ENCODE data around the gene FERMT3. TPM values are rescaled to one million over a fixed set of nuclear protein-coding genes. Genes with fewer than 3 reads are reported as not detected.
A peak's percentile ranks its signal among the peaks of the same experiment; 100 is the strongest.

Gene FERMT3
- total RNA-seq, 5 donors from 2014 or later (not counting 1 experiment from before 2014, with no cell fraction given), result 115 to 184 (median 161) TPM

GRCh38 chr11:64233913-64234586, 27.5 kb downstream of the FERMT3 start, which contains the start of gene VEGFB:
Gene VEGFB, plus strand, starts transcription at chr11:64234584. Its CDS starts 250 bp downstream, at chr11:64234834.
- Mint-ChIP-seq H3K27me3 (no peaks in the 10 kb centered on the region), H3K27ac (peak within 1 kb of the TSS; percentile 72 to 88), H3K9me3 (no peaks in the 10 kb centered on the region), H3K36me3 (no peaks in the 10 kb centered on the region), H3K4me3 (peak within 1 kb of the TSS; percentile 79 to 92 (median 84)), H3K4me1 (peaks cover 42 to 51% (median 44%) of the 10 kb centered on the region in 3 donors)
- Histone ChIP-seq H3K9me3 (no peaks in the 10 kb centered on the region), H3K4me3 (ENCODE audit: control insufficient read depth in 1 of 2, extremely low read depth in 1 of 2, low read length in 1 of 2) (peak within 1 kb of the TSS; percentile 58 to 70), H3K27me3 (replicated peaks in 1 of 2; ENCODE audit: control insufficient read depth in 2 of 2, extremely low read depth in 1 of 2, insufficient read depth in 2 of 2, low read length in 1 of 2) (no peaks in the 10 kb centered on the region), H3K4me1 (ENCODE audit: control insufficient read depth in 1 of 2, extremely low read depth in 1 of 2, insufficient read depth in 2 of 2, low read length in 2 of 2) (peaks cover 16 to 56% of the 10 kb centered on the region in 2 experiments), H3K27ac (ENCODE audit: low read length) (peak within 1 kb of the TSS; percentile 68), H3K36me3 (ENCODE audit: control insufficient read depth in 2 of 2, extremely low read depth in 1 of 2, insufficient read depth in 1 of 2, low read length in 1 of 2) (peaks cover 14 to 16% of the 10 kb centered on the region in 2 donors)
- DNase-seq, result peak in 30 of 35 experiments; percentile 30 to 80 (median 54)
- peak; percentile 67 to 74 (median 69) for ATAC-seq (replicated peaks in 1 of 4)
- ChIA-PET POLR2A (no interaction called here), CTCF (no interaction called here)
- WGBS (ENCODE audit: insufficient coverage), result 17% methylated on average over 30 of the region's 62 CpGs

DNA sequence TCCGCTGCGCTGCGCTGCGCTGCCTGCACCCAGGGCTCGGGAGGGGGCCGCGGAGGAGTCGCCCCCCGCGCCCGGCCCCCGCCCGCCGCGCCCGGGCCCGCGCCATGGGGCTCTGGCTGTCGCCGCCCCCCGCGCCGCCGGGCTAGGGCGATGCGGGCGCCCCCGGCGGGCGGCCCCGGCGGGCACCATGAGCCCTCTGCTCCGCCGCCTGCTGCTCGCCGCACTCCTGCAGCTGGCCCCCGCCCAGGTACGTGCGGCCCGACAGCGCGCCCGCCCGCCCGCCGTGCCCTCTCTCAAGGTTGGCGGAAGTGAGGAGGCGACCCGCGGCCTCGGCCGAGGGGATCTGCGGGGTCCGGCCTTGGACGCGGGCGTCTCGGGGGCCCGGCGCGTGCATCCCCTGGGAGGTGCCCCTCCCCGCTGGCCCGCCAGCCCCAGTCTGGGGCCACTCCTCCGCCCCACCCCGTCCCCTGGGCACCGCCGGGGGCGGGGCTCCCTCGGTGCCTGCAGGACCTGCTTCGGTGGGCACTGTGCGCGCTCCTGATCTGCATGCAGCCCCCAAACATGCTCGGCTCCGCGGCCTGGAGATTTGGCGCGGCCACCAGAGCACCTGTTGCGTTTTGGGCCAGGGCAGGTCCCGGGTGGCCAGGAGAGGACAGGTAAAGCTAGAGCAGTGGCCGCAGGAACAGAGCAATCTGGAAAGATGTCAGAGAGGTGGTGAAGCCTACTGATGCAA, 28.3 kb downstream of the FERMT3 start:
- under 1% methylated on average over 73 of the region's 80 CpGs for WGBS (ENCODE audit: insufficient coverage)
- H3K9me3 Mint-ChIP-seq, result no peaks in the 10 kb centered on the region

DNA sequence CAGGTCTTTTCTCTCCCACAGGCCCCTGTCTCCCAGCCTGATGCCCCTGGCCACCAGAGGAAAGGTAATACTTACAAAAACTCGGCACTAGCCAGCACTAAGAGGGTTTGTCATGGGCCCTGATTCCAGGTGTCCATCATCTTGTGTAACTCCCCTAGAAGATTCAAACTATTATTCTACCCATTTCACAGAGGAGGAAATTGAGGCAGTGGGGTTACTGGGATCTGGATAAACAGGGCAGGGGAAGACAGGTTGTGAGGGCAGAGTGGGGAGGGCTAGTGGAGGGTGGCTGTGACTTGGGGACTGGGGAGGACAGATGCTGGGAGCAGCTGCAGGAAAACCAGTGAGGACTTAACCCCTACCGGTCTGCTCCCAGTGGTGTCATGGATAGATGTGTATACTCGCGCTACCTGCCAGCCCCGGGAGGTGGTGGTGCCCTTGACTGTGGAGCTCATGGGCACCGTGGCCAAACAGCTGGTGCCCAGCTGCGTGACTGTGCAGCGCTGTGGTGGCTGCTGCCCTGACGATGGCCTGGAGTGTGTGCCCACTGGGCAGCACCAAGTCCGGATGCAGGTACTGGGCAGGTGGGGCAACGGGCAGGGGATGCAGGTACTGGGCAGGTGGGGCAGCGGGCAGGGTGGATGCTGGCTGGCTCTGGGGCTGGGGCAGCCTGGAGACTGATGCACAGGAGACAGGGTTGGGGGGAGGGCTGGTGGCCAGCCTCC, 29.1 kb downstream of the FERMT3 start:
- peak overlapping the region; percentile 79 to 84 (median 81) for H3K4me3 Mint-ChIP-seq
- peak overlapping the region; percentile 72 to 84 for H3K27ac Mint-ChIP-seq
- ATAC-seq (replicated peaks in 1 of 4), result no peak
- whole genome bisulfite sequencing (ENCODE audit: insufficient coverage), result 95% methylated on average over 10 of the region's 12 CpGs
- no peak for DNase-seq
- Histone ChIP-seq H3K4me1 (ENCODE audit: control insufficient read depth in 1 of 2, extremely low read depth in 1 of 2, insufficient read depth in 2 of 2, low read length in 2 of 2) (peaks cover 9 to 51% of the 10 kb centered on the region in 2 experiments), H3K36me3 (ENCODE audit: control insufficient read depth in 2 of 2, extremely low read depth in 1 of 2, insufficient read depth in 1 of 2, low read length in 1 of 2) (peaks cover 10 to 16% of the 10 kb centered on the region in 2 donors), H3K9me3 (no peaks in the 10 kb centered on the region), H3K27ac (ENCODE audit: low read length) (peak overlapping the region; percentile 38), H3K4me3 (ENCODE audit: control insufficient read depth in 1 of 2, extremely low read depth in 1 of 2, low read length in 1 of 2) (peak overlapping the region; percentile 58 to 70), H3K27me3 (replicated peaks in 1 of 2; ENCODE audit: control insufficient read depth in 2 of 2, extremely low read depth in 1 of 2, insufficient read depth in 2 of 2, low read length in 1 of 2) (no peaks in the 10 kb centered on the region)
- no peaks in the 10 kb centered on the region for H3K36me3 Mint-ChIP-seq
- ChIA-PET POLR2A (no interaction called here), CTCF (interaction anchor here in 1 of 2 donors (1.9 kb wide), 1 partner anchor 31 kb away, joined by 5 read pairs; no protein-coding TSS in a partner anchor)
- H3K9me3 Mint-ChIP-seq, result no peaks in the 10 kb centered on the region
- H3K27me3 Mint-ChIP-seq, result no peaks in the 10 kb centered on the region
- H3K4me1 Mint-ChIP-seq, result peaks cover 42 to 45% (median 43%) of the 10 kb centered on the region in 3 donors

More for the DNA sequence above, 28.3 kb downstream of the FERMT3 start:
- Mint-ChIP-seq H3K4me3 (peak overlapping the region; percentile 79 to 84 (median 81)), H3K27me3 (no peaks in the 10 kb centered on the region), H3K27ac (peak overlapping the region; percentile 72 to 84), H3K4me1 (peaks cover 39 to 43% (median 39%) of the 10 kb centered on the region in 3 donors), H3K36me3 (no peaks in the 10 kb centered on the region)
- ATAC-seq (replicated peaks in 1 of 4) (peak; percentile 56 to 69 (median 61)), DNase-seq (peak in 23 of 35 experiments; percentile 35 to 79 (median 49))
- peak overlapping the region; percentile 38 for H3K27ac ChIP-seq (ENCODE audit: low read length)
- ChIA-PET POLR2A (no interaction called here), CTCF (no interaction called here)
- H3K4me3 ChIP-seq (ENCODE audit: control insufficient read depth in 1 of 2, extremely low read depth in 1 of 2, low read length in 1 of 2), result peak overlapping the region; percentile 58 to 70
- peaks cover 9 to 51% of the 10 kb centered on the region in 2 experiments for H3K4me1 ChIP-seq (ENCODE audit: control insufficient read depth in 1 of 2, extremely low read depth in 1 of 2, insufficient read depth in 2 of 2, low read length in 2 of 2)
- no peaks in the 10 kb centered on the region for H3K9me3 ChIP-seq
- H3K36me3 ChIP-seq (ENCODE audit: control insufficient read depth in 2 of 2, extremely low read depth in 1 of 2, insufficient read depth in 1 of 2, low read length in 1 of 2), result peaks cover 10 to 16% of the 10 kb centered on the region in 2 donors
- no peaks in the 10 kb centered on the region for H3K27me3 ChIP-seq (replicated peaks in 1 of 2; ENCODE audit: control insufficient read depth in 2 of 2, extremely low read depth in 1 of 2, insufficient read depth in 2 of 2, low read length in 1 of 2)

DNA sequence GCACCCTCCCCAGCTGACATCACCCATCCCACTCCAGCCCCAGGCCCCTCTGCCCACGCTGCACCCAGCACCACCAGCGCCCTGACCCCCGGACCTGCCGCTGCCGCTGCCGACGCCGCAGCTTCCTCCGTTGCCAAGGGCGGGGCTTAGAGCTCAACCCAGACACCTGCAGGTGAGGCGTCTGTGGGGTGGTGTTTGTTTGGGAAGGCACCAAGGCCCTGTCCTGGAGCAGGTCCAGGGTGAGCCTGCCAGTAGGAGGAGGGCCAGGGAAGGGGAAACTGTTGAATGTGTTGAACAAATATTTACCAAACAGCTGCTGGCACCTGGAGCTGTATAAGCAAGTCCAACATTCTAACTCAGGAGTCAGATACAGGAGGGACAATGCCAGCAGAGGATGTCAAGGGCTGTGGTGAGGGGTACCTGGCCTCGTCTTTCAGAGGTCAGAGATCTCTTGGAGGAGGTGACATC, 31.0 kb downstream of the FERMT3 start:
- Mint-ChIP-seq H3K36me3 (no peaks in the 10 kb centered on the region), H3K4me3 (no peak overlapping the region), H3K9me3 (no peaks in the 10 kb centered on the region), H3K27me3 (no peaks in the 10 kb centered on the region), H3K4me1 (peaks cover 38 to 45% (median 38%) of the 10 kb centered on the region in 3 donors), H3K27ac (peak overlapping the region in 1 of 2 donors; percentile 34)
- ChIA-PET CTCF (interaction anchor here in 1 of 2 donors (0.6 to 1.9 kb wide), 2 partner anchors 32 to 34 kb away, joined by 3 to 5 read pairs; no protein-coding TSS in a partner anchor), POLR2A (no interaction called here)
- Histone ChIP-seq H3K4me1 (ENCODE audit: control insufficient read depth in 1 of 2, extremely low read depth in 1 of 2, insufficient read depth in 2 of 2, low read length in 2 of 2) (peaks cover 8 to 48% of the 10 kb centered on the region in 2 experiments), H3K4me3 (ENCODE audit: control insufficient read depth in 1 of 2, extremely low read depth in 1 of 2, low read length in 1 of 2) (no peak overlapping the region), H3K9me3 (no peaks in the 10 kb centered on the region), H3K27ac (ENCODE audit: low read length) (no peak overlapping the region), H3K27me3 (replicated peaks in 1 of 2; ENCODE audit: control insufficient read depth in 2 of 2, extremely low read depth in 1 of 2, insufficient read depth in 2 of 2, low read length in 1 of 2) (no peaks in the 10 kb centered on the region), H3K36me3 (ENCODE audit: control insufficient read depth in 2 of 2, extremely low read depth in 1 of 2, insufficient read depth in 1 of 2, low read length in 1 of 2) (peaks cover 10 to 16% of the 10 kb centered on the region in 2 donors)
- ATAC-seq (replicated peaks in 1 of 4) (no peak), DNase-seq (no peak)
- WGBS (ENCODE audit: insufficient coverage), result 98% methylated on average over 8 of the region's 12 CpGs

DNA sequence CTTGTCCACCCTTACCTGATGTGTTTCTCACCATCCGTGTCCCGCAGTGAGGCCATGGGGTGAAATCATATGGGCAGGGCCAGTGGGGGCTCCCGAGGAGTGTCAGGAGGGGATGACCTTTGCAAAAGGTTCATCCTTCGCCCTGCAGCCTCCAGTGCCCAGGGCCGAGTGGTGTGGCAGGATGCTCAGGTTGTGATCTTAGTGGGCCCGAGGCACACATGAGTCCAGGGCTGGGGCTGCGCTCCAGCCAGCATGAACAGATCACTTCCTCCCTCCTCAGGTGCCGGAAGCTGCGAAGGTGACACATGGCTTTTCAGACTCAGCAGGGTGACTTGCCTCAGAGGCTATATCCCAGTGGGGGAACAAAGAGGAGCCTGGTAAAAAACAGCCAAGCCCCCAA, 31.6 kb downstream of the FERMT3 start:
- DNase-seq (no peak), ATAC-seq (replicated peaks in 1 of 4) (no peak)
- Mint-ChIP-seq H3K27ac (peak overlapping the region in 1 of 2 donors; percentile 55), H3K36me3 (no peaks in the 10 kb centered on the region), H3K9me3 (no peaks in the 10 kb centered on the region), H3K4me1 (peaks cover 38 to 43% (median 39%) of the 10 kb centered on the region in 3 donors), H3K4me3 (no peak overlapping the region), H3K27me3 (no peaks in the 10 kb centered on the region)
- H3K27me3 ChIP-seq (replicated peaks in 1 of 2; ENCODE audit: control insufficient read depth in 2 of 2, extremely low read depth in 1 of 2, insufficient read depth in 2 of 2, low read length in 1 of 2), result no peaks in the 10 kb centered on the region
- ChIA-PET POLR2A (no interaction called here), CTCF (interaction anchor here in 1 of 2 donors (0.6 kb wide), 1 partner anchor 33 kb away, joined by 3 read pairs; no protein-coding TSS in a partner anchor)
- 89% methylated on average over 3 of the region's 9 CpGs for WGBS (ENCODE audit: insufficient coverage)
- H3K4me1 ChIP-seq (ENCODE audit: control insufficient read depth in 1 of 2, extremely low read depth in 1 of 2, insufficient read depth in 2 of 2, low read length in 2 of 2), result peaks cover 10 to 49% of the 10 kb centered on the region in 2 experiments
- H3K9me3 ChIP-seq, result no peaks in the 10 kb centered on the region
- H3K4me3 ChIP-seq (ENCODE audit: control insufficient read depth in 1 of 2, extremely low read depth in 1 of 2, low read length in 1 of 2), result no peak overlapping the region
- H3K36me3 ChIP-seq (ENCODE audit: control insufficient read depth in 2 of 2, extremely low read depth in 1 of 2, insufficient read depth in 1 of 2, low read length in 1 of 2), result peaks cover 11 to 16% of the 10 kb centered on the region in 2 donors
- no peak overlapping the region for H3K27ac ChIP-seq (ENCODE audit: low read length)

GRCh38 chr11:64238999-64239398, 32.5 kb downstream of the FERMT3 start:
- no peaks in the 10 kb centered on the region for H3K27me3 ChIP-seq (replicated peaks in 1 of 2; ENCODE audit: control insufficient read depth in 2 of 2, extremely low read depth in 1 of 2, insufficient read depth in 2 of 2, low read length in 1 of 2)
- peaks cover 16 to 24% of the 10 kb centered on the region in 2 donors for H3K36me3 ChIP-seq (ENCODE audit: control insufficient read depth in 2 of 2, extremely low read depth in 1 of 2, insufficient read depth in 1 of 2, low read length in 1 of 2)
- ATAC-seq (replicated peaks in 1 of 4), result no peak
- POLR2A ChIA-PET, result no interaction called here
- H3K27ac Mint-ChIP-seq, result peak overlapping the region; percentile 55 to 66
- CTCF ChIA-PET, result no interaction called here
- no peak for DNase-seq
- peaks cover 12 to 45% of the 10 kb centered on the region in 2 experiments for H3K4me1 ChIP-seq (ENCODE audit: control insufficient read depth in 1 of 2, extremely low read depth in 1 of 2, insufficient read depth in 2 of 2, low read length in 2 of 2)
- no peaks in the 10 kb centered on the region for H3K27me3 Mint-ChIP-seq
- H3K27ac ChIP-seq (ENCODE audit: low read length), result no peak overlapping the region
- H3K9me3 Mint-ChIP-seq, result no peaks in the 10 kb centered on the region
- WGBS (ENCODE audit: insufficient coverage), result 100% methylated on average over 3 of the region's 5 CpGs
- H3K4me3 Mint-ChIP-seq, result no peak overlapping the region
- H3K4me3 ChIP-seq (ENCODE audit: control insufficient read depth in 1 of 2, extremely low read depth in 1 of 2, low read length in 1 of 2), result no peak overlapping the region
- no peaks in the 10 kb centered on the region for H3K36me3 Mint-ChIP-seq
- H3K4me1 Mint-ChIP-seq, result peaks cover 38 to 44% (median 41%) of the 10 kb centered on the region in 3 donors
- no peaks in the 10 kb centered on the region for H3K9me3 ChIP-seq

All from T-cell (primary cell).